Panc1 (cell line): ENCODE measurements around the gene ACADL. TPM values are rescaled to one million over a fixed set of nuclear protein-coding genes. Genes with fewer than 3 reads are reported as not detected.

Source experiments
- ATAC-seq: fragments of 200-7000 bp; cut with Tn5 transposase; 2 replicates; pipeline ENCODE4 v1.9.1; 2020; ENCODE audit warnings: mild to moderate bottlenecking, moderate library complexity
- Bru-seq: library from RNA; stranded (reverse); fragments of 400-500 nt; gene quantifications from one replicate; lab custom pipeline; 2021; lab: Mats Ljungman, UMichigan
- BruChase-seq, 2 experiments: library from RNA; stranded (reverse); fragments of 400-500 nt; gene quantifications; one replicate each; lab custom pipeline; 2021; lab: Mats Ljungman, UMichigan
- BruUV-seq: library from RNA; stranded (reverse); fragments of 400-500 nt; replicated peaks from 2 replicates; lab custom pipeline; 2021; lab: Mats Ljungman, UMichigan
- CTCF ChIA-PET: fragments of 300-600 bp; sonication (Branson Sonifier 250); formaldehyde crosslinking; loops from one replicate; lab custom pipeline; 2022; ENCODE audit warnings: antibody characterized with exemption; lab: Charles Lee
- POLR2A ChIA-PET: fragments of 300-600 bp; sonication (Branson Sonifier 250); formaldehyde crosslinking; loops from one replicate; lab custom pipeline; 2022; ENCODE audit warnings: antibody characterized with exemption; lab: Charles Lee
- DNase-seq: peaks from one replicate; pipeline ENCODE4 v3.0.0-alpha.2; 2010; ENCODE audit warnings: low read depth, low spot score
- H3K27ac ChIP-seq: 2 replicates; pipeline ENCODE4 v1.5.1; 2011; ENCODE audit warnings: mild to moderate bottlenecking, low read length, inconsistent platforms
- H3K27me3 ChIP-seq: fragments of 200-500 bp; sonication (Bioruptor generic); 2 replicates; pipeline ENCODE4 v1.6.0; 2014; ENCODE audit warnings: low read length, inconsistent platforms; ENCODE audit not compliant: control insufficient read depth, insufficient read depth
- H3K36me3 ChIP-seq: fragments of 200-500 bp; sonication (Bioruptor generic); 2 replicates; pipeline ENCODE4 v1.5.1; 2014; ENCODE audit warnings: inconsistent platforms, mild to moderate bottlenecking, low read length, moderate library complexity; ENCODE audit not compliant: control insufficient read depth, insufficient read depth
- H3K4me1 ChIP-seq: 2 replicates; pipeline ENCODE4 v1.5.1; 2011; ENCODE audit warnings: inconsistent platforms, mild to moderate bottlenecking, low read length, moderate library complexity; ENCODE audit not compliant: control insufficient read depth, insufficient read depth
- H3K4me3 ChIP-seq, 2 experiments: 2 replicates each; pipeline ENCODE4 v1.5.1; 2011 to 2012; ENCODE audit warnings: low read depth in 2 of 2, low read length in 2 of 2, mild to moderate bottlenecking in 2 of 2, inconsistent platforms in 1 of 2, moderate library complexity in 1 of 2
- H3K9me3 ChIP-seq: fragments of 200-500 bp; sonication (Bioruptor generic); 2 replicates; pipeline ENCODE4 v1.5.1; 2014; ENCODE audit warnings: low read depth, mild to moderate bottlenecking, inconsistent platforms, low read length, moderate library complexity; ENCODE audit not compliant: control insufficient read depth, insufficient read depth
- POLR2AphosphoS5 ChIP-seq: IDR thresholded peaks from 2 replicates; pipeline ENCODE4 v1.6.1; 2012; ENCODE audit warnings: mild to moderate bottlenecking, low read depth, low read length, moderate library complexity
- SIN3A ChIP-seq: IDR thresholded peaks from 2 replicates; pipeline ENCODE4 v1.6.1; 2012; ENCODE audit warnings: low read depth, mild to moderate bottlenecking, low read length, moderate library complexity, borderline replicate concordance; ENCODE audit not compliant: insufficient read depth
- TCF7L2 ChIP-seq: IDR thresholded peaks from 2 replicates; pipeline ENCODE4 v1.6.1; 2011; ENCODE audit warnings: mild to moderate bottlenecking, low read depth, low read length, inconsistent platforms
- in situ Hi-C: cut with HindIII; loops from 2 replicates; pipeline ENCODE4 v1.10.0; 2016; ENCODE audit warnings: low sequenced_read_pairs, low pct_unique_long_range_greater_than_20kb
- intact Hi-C: fragments of 100-400 bp; cut with micrococcal nuclease; formaldehyde crosslinking; loops from one replicate; pipeline ENCODE4 v1.10.0; 2022; ENCODE audit not compliant: unreplicated experiment
- long read RNA-seq: library from polyadenylated mRNA; unstranded; transcript quantifications from one replicate; pipeline ENCODE4 v2.0.0, GENCODE V29; 2021; ENCODE audit not compliant: unreplicated experiment
- polyA plus RNA-seq: library from polyadenylated mRNA; unstranded; fragments of >200 nt; gene quantifications from one replicate; pipeline ENCODE4 v1.2.1, GENCODE V29; 2012; ENCODE audit warnings: missing spikeins; ENCODE audit not compliant: insufficient read length
- total RNA-seq: library from RNA; stranded (reverse); gene quantifications from one replicate; pipeline ENCODE4 v1.2.1, GENCODE V29; 2021; ENCODE audit not compliant: unreplicated experiment
- TF ChIP-seq, protein P1 (sequence below): fragments of 450-650 bp; IDR thresholded peaks from 2 replicates; pipeline ENCODE4 v1.5.1; 2017; ENCODE audit warnings: mild to moderate bottlenecking
- TF ChIP-seq, protein P2 (sequence below), 2 experiments: IDR thresholded peaks; 2 replicates each; pipeline ENCODE4 v1.6.1; 2011 to 2012; ENCODE audit warnings: low read depth in 2 of 2, control low read depth in 1 of 2, low read length in 1 of 2, mild to moderate bottlenecking in 1 of 2, moderate library complexity in 1 of 2; ENCODE audit not compliant: insufficient read depth in 1 of 2

Gene ACADL
- total RNA-seq (not detected), Bru-seq, nascent RNA (percentile 5 among the genes with signal in this experiment), BruChase-seq, experiment 1, labeled RNA remaining after a 2-hour chase (percentile 3 among the genes with signal in this experiment), BruChase-seq, experiment 2, labeled RNA remaining after a 6-hour chase (not detected)
- not detected for polyA plus RNA-seq
- long read RNA-seq = 0 reads

DNA sequence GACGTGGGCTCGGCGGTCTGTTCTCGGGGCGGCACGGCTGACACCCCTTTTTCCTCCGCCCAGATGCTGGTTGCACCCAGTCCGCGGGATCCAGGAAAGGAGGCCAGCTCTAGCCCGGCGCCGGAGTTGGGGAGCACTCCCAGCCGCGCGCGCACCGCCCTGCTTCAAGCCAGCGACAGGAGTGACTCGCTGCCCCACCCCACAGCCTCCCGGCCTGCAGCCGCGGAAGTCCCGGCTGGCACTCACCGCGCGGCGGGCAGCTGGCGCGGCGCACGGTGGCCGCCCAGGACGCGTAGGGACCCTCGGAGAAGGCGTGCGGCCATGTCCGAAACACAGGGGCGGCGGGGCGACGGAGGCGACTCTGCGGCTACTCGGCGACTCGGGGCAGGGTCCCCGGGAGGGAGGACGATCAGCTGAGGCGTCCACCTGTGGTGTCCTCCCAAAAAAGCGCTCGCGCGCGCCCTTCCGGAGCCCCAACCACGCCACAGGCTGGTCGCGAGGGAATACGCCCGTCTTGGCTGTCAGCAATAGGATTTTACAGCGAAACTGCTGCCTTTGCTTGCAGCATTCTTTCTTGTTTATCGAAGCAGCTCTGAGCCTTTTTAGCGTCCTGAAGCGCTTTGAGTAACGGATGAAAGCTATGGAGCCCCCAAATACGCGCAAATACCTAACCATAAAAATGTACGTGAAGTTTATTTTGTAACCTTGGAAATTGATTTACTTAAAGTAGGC is at the start of gene ACADL:
Gene ACADL, minus strand, starts transcription at position 507 of the 732 bp plus-strand sequence. Its CDS starts 184 bp downstream, at position 323.
- peak; percentile 88 for ATAC-seq
- POLR2A ChIA-PET = no interaction called here
- BruUV-seq = no TSS peak

DNA sequence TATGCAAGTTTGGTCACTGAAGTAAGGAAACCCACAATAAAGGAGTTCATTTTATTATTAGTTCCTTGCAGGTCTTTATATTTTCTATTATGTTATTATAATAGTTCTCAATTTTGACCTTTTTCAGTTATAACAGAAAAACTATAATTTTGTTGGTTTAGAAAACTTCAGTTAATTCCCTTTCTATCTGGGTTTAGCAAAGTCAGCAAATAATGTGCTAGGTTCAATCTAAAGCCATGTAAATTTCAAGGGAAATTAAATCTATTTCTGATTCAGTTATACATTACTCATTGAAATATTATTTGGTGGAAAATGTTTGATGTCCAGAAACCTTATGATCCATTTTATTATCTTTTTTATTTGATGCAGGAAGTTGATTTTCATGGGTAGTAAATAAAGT is 46.1 kb upstream of the ACADL start:
- POLR2A ChIA-PET = no interaction called here
- ATAC-seq (no peak), DNase-seq (no peak)
- intact Hi-C loops = no loop called here
- Histone ChIP-seq H3K4me3 (no peak overlapping the region), H3K9me3 (no peaks in the 10 kb centered on the region), H3K36me3 (no peaks in the 10 kb centered on the region), H3K4me1 (no peaks in the 10 kb centered on the region; the same call in 1 of the 2 replicates), H3K27ac (no peak overlapping the region), H3K27me3 (no peaks in the 10 kb centered on the region)
- BruUV-seq = no TSS peak
- in situ Hi-C loops = no loop called here
- no peak for TF ChIP-seq TCF7L2
- TF ChIP-seq POLR2AphosphoS5 = no peak
- TF ChIP-seq, protein P1, sequence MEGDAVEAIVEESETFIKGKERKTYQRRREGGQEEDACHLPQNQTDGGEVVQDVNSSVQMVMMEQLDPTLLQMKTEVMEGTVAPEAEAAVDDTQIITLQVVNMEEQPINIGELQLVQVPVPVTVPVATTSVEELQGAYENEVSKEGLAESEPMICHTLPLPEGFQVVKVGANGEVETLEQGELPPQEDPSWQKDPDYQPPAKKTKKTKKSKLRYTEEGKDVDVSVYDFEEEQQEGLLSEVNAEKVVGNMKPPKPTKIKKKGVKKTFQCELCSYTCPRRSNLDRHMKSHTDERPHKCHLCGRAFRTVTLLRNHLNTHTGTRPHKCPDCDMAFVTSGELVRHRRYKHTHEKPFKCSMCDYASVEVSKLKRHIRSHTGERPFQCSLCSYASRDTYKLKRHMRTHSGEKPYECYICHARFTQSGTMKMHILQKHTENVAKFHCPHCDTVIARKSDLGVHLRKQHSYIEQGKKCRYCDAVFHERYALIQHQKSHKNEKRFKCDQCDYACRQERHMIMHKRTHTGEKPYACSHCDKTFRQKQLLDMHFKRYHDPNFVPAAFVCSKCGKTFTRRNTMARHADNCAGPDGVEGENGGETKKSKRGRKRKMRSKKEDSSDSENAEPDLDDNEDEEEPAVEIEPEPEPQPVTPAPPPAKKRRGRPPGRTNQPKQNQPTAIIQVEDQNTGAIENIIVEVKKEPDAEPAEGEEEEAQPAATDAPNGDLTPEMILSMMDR = no peak
- TF ChIP-seq SIN3A = no peak
- TF ChIP-seq, protein P2, sequence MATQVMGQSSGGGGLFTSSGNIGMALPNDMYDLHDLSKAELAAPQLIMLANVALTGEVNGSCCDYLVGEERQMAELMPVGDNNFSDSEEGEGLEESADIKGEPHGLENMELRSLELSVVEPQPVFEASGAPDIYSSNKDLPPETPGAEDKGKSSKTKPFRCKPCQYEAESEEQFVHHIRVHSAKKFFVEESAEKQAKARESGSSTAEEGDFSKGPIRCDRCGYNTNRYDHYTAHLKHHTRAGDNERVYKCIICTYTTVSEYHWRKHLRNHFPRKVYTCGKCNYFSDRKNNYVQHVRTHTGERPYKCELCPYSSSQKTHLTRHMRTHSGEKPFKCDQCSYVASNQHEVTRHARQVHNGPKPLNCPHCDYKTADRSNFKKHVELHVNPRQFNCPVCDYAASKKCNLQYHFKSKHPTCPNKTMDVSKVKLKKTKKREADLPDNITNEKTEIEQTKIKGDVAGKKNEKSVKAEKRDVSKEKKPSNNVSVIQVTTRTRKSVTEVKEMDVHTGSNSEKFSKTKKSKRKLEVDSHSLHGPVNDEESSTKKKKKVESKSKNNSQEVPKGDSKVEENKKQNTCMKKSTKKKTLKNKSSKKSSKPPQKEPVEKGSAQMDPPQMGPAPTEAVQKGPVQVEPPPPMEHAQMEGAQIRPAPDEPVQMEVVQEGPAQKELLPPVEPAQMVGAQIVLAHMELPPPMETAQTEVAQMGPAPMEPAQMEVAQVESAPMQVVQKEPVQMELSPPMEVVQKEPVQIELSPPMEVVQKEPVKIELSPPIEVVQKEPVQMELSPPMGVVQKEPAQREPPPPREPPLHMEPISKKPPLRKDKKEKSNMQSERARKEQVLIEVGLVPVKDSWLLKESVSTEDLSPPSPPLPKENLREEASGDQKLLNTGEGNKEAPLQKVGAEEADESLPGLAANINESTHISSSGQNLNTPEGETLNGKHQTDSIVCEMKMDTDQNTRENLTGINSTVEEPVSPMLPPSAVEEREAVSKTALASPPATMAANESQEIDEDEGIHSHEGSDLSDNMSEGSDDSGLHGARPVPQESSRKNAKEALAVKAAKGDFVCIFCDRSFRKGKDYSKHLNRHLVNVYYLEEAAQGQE (IDR thresholded peaks at IDR 0.05; ENCODE audit: insufficient read depth in 1 of 2, low read depth in 2 of 2, low read length in 1 of 2) = no peak
- CTCF ChIA-PET = no interaction called here

More for the DNA sequence above, at the start of gene ACADL:
- no peaks in the 10 kb centered on the region for H3K36me3 ChIP-seq
- H3K4me1 ChIP-seq = no peaks in the 10 kb centered on the region
- peak within 1 kb of the TSS; percentile 47 to 60 for H3K4me3 ChIP-seq
- intact Hi-C loops = no loop called here
- peaks cover 42% of the 10 kb centered on the region for H3K27me3 ChIP-seq
- no peak within 1 kb of the TSS for H3K27ac ChIP-seq
- CTCF ChIA-PET = no interaction called here
- TF ChIP-seq, protein P1 = no peak
- no peak for TF ChIP-seq POLR2AphosphoS5
- TF ChIP-seq SIN3A = no peak
- TF ChIP-seq, protein P2 (IDR thresholded peaks at IDR 0.05; ENCODE audit: insufficient read depth in 1 of 2, low read depth in 2 of 2, low read length in 1 of 2) = no peak
- no peak for TF ChIP-seq TCF7L2
- in situ Hi-C loops = no loop called here
- no peak for DNase-seq
- no peaks in the 10 kb centered on the region for H3K9me3 ChIP-seq
